ENCODE results near the gene ARHGAP26.

- no peak for TF ChIP-seq RAD21 (IDR thresholded peaks at IDR 0.05; ENCODE audit: low read depth)
- no peak for TF ChIP-seq MAX (IDR thresholded peaks at IDR 0.05)
- TF ChIP-seq CTCF (IDR thresholded peaks at IDR 0.05 in 2 of 3, conservative IDR thresholded peaks at IDR 0.05 in 1 of 3; ENCODE audit: borderline replicate concordance in 1 of 3, insufficient read depth in 1 of 3, low read depth in 2 of 3, low read length in 2 of 3), result no peak
- TF ChIP-seq CEBPB (IDR thresholded peaks at IDR 0.05; ENCODE audit: low read depth), result no peak
- TF ChIP-seq POLR2A (IDR thresholded peaks at IDR 0.05; ENCODE audit: borderline replicate concordance, extremely low read depth, insufficient read depth, insufficient read length), result no peak
- no peak for TF ChIP-seq EZH2 (IDR thresholded peaks at IDR 0.05)
- TF ChIP-seq EZH2phosphoT487 (IDR thresholded peaks at IDR 0.05; ENCODE audit: borderline replicate concordance), result no peak
- no peak for TF ChIP-seq POLR2AphosphoS5 (IDR thresholded peaks at IDR 0.05; ENCODE audit: low read depth, low read length)
- TF ChIP-seq TCF7L2 (IDR thresholded peaks at IDR 0.05; ENCODE audit: borderline replicate concordance, extremely low read depth, insufficient read depth, insufficient read length), result no peak
These were observed 46.6 kb downstream of the ARHGAP26 start for GRCh38 chr5:142816531-142817430.
